Fibroblast of skin of left biceps (primary cell): ENCODE results near the gene ACOX3.

Experiments used
- DNase-seq, 2 experiments: peaks; one replicate each; pipeline ENCODE4 v3.0.0-alpha.2; 2013; ENCODE audit warnings: low read depth in 2 of 2

The ACOX3 gene

GRCh38 chr4:8468746-8469535 lies 28.4 kb upstream of the ACOX3 start:
- peak in 1 of 2 experiments; percentile 6 for DNase-seq

- no peak for DNase-seq
Observed at GRCh38 chr4:8467016-8467415, 26.5 kb upstream of the ACOX3 start.

- DNase-seq, result no peak
Observed at GRCh38 chr4:8465615-8466611, 25.4 kb upstream of the ACOX3 start.

- DNase-seq, result no peak
Observed at GRCh38 chr4:8464381-8464780, 23.9 kb upstream of the ACOX3 start.

GRCh38 chr4:8463811-8464210 lies 23.3 kb upstream of the ACOX3 start:
- DNase-seq, result no peak

- DNase-seq, result no peak
Observed at GRCh38 chr4:8461616-8462015, 21.1 kb upstream of the ACOX3 start.

GRCh38 chr4:8461086-8461485 lies 20.6 kb upstream of the ACOX3 start:
- no peak for DNase-seq

- DNase-seq, result no peak
Observed at GRCh38 chr4:8459867-8460445, 19.4 kb upstream of the ACOX3 start.

- no peak for DNase-seq
Observed at GRCh38 chr4:8457646-8458252, 17.2 kb upstream of the ACOX3 start.

- DNase-seq, result no peak
Observed at GRCh38 chr4:8453957-8454356, 13.4 kb upstream of the ACOX3 start.

GRCh38 chr4:8451440-8452182 lies 11.1 kb upstream of the ACOX3 start:
- DNase-seq, result no peak

- DNase-seq, result no peak
Observed at GRCh38 chr4:8446122-8446521, 5.6 kb upstream of the ACOX3 start.

- no peak for DNase-seq
Observed at GRCh38 chr4:8443801-8444200, 3.3 kb upstream of the ACOX3 start.

GRCh38 chr4:8442596-8443358 lies 2.3 kb upstream of the ACOX3 start:
- DNase-seq, result no peak

GRCh38 chr4:8441499-8442091 lies 1.1 kb upstream of the ACOX3 start:
- DNase-seq, result no peak

GRCh38 chr4:8439914-8440491 lies 520 bp downstream of the ACOX3 start:
- peak in 1 of 2 experiments; percentile 3 for DNase-seq

- no peak for DNase-seq
Observed at GRCh38 chr4:8439168-8439567, 1.4 kb downstream of the ACOX3 start.

- no peak for DNase-seq
Observed at GRCh38 chr4:8438743-8439142, 1.8 kb downstream of the ACOX3 start.

GRCh38 chr4:8437281-8437680 lies 3.2 kb downstream of the ACOX3 start:
- DNase-seq, result no peak

GRCh38 chr4:8435656-8436121 lies 4.8 kb downstream of the ACOX3 start:
- no peak for DNase-seq
